Endothelial cell of umbilical vein (primary cell): ENCODE data around the gene TMEM87A. TPM values are rescaled to one million over a fixed set of nuclear protein-coding genes. Genes with fewer than 3 reads are reported as not detected.

Experiments used
- BruUV-seq: library from RNA; stranded (reverse); fragments of 400-500 nt; replicated peaks from 2 replicates; lab custom pipeline; 2021; lab: Mats Ljungman, UMichigan
- CTCF ChIA-PET: fragments of 300-600, 350-600 bp; sonication (Branson Sonifier 250); formaldehyde crosslinking; loops from one replicate; lab custom pipeline; 2021; ENCODE audit warnings: antibody characterized with exemption, inconsistent platforms; lab: Charles Lee
- POLR2A ChIA-PET: fragments of 300-600, 350-600 bp; sonication (Branson Sonifier 250); formaldehyde crosslinking; loops from one replicate; lab custom pipeline; 2021; ENCODE audit warnings: antibody characterized with exemption, inconsistent platforms; lab: Charles Lee
- DNase-seq: peaks from one replicate; pipeline ENCODE4 v3.0.0-alpha.2; 2011; ENCODE audit warnings: low read depth, low spot score
- FAIRE-seq: peaks from 2 replicates; lab custom pipeline; 2011; peaks lifted over from hg19 to GRCh38; lab: Jason Lieb, UNC
- H2AFZ ChIP-seq: 2 replicates; pipeline ENCODE4 v1.6.0; 2012; ENCODE audit warnings: low read depth, low read length, control low read depth, inconsistent platforms
- H3K27ac ChIP-seq: 2 replicates; pipeline ENCODE4 v1.5.1; 2011; ENCODE audit warnings: low read depth, mild to moderate bottlenecking, control low read depth, low read length, moderate library complexity; ENCODE audit not compliant: insufficient read depth
- H3K27me3 ChIP-seq, 2 experiments: 2 replicates each; pipeline versions ENCODE4 v1.6.0 to v1.6.1; 2011; ENCODE audit warnings: low read length in 2 of 2, mixed read lengths in 1 of 2; ENCODE audit not compliant: control insufficient read depth in 2 of 2, insufficient read depth in 2 of 2
- H3K36me3 ChIP-seq, 2 experiments: 2 replicates in 1 of 2; 3 replicates in 1 of 2; pipeline ENCODE4 v1.5.1; 2011; ENCODE audit warnings: low read length in 2 of 2, mild to moderate bottlenecking in 1 of 2, moderate library complexity in 1 of 2; ENCODE audit not compliant: control insufficient read depth in 2 of 2, insufficient read depth in 2 of 2; ENCODE audit errors: extremely low read depth in 1 of 2
- H3K4me1 ChIP-seq: 3 replicates; pipeline ENCODE4 v1.5.1; 2011; ENCODE audit warnings: mild to moderate bottlenecking, low read length; ENCODE audit not compliant: control insufficient read depth, insufficient read depth; ENCODE audit errors: extremely low read depth
- H3K4me2 ChIP-seq: 2 replicates; pipeline ENCODE4 v1.6.1; 2011; ENCODE audit warnings: low read length, control low read depth, mixed read lengths; ENCODE audit not compliant: insufficient read depth
- H3K4me3 ChIP-seq, 3 experiments: fragments of 200-600 bp in 1 of 3; sonication (generic), shearing (Covaris generic) in 1 of 3; replicated peaks in 1 of 3; 2 replicates each; pipeline ENCODE4 v1.5.1; 2011 to 2016; ENCODE audit warnings: control low read depth in 3 of 3, low read length in 3 of 3, mild to moderate bottlenecking in 2 of 3, inconsistent platforms in 1 of 3, low read depth in 1 of 3, moderate library complexity in 1 of 3; ENCODE audit not compliant: insufficient read depth in 1 of 3
- H3K79me2 ChIP-seq: 2 replicates; pipeline ENCODE4 v1.6.0; 2012; ENCODE audit warnings: low read length, inconsistent platforms; ENCODE audit not compliant: control insufficient read depth, insufficient read depth
- H3K9ac ChIP-seq: replicated peaks from 2 replicates; pipeline ENCODE3; 2011; ENCODE audit warnings: low read length, control low read depth; ENCODE audit not compliant: insufficient read depth; ENCODE audit errors: extremely low read depth
- H3K9me1 ChIP-seq: replicated peaks from 3 replicates; pipeline ENCODE4 v1.6.0; 2011; ENCODE audit warnings: mild to moderate bottlenecking, low read length; ENCODE audit not compliant: control insufficient read depth, insufficient read depth; ENCODE audit errors: extremely low read depth
- H3K9me3 ChIP-seq: replicated peaks from 2 replicates; pipeline ENCODE4 v1.5.1; 2012; ENCODE audit warnings: low read length, inconsistent platforms; ENCODE audit not compliant: control insufficient read depth, insufficient read depth
- H4K20me1 ChIP-seq: replicated peaks from 2 replicates; pipeline ENCODE3; 2011; ENCODE audit warnings: mild to moderate bottlenecking, low read length; ENCODE audit not compliant: control insufficient read depth, insufficient read depth; ENCODE audit errors: extremely low read depth
- EZH2 ChIP-seq: IDR thresholded peaks from 2 replicates; pipeline ENCODE4 v1.6.1; 2012; ENCODE audit warnings: borderline replicate concordance, low read depth, mild to moderate bottlenecking, moderate library complexity, low read length, inconsistent platforms; ENCODE audit not compliant: severe bottlenecking
- FOS ChIP-seq: IDR thresholded peaks from 2 replicates; pipeline ENCODE4 v1.6.1; 2011; ENCODE audit warnings: mild to moderate bottlenecking, low read length, moderate library complexity, borderline replicate concordance; ENCODE audit not compliant: insufficient read depth
- GATA2 ChIP-seq: IDR thresholded peaks from 2 replicates; pipeline ENCODE4 v1.7.0; 2011; ENCODE audit warnings: low read depth, mild to moderate bottlenecking, moderate library complexity, mixed read lengths, low read length; ENCODE audit not compliant: insufficient read length, insufficient read depth
- JUN ChIP-seq: IDR thresholded peaks from 2 replicates; pipeline ENCODE4 v1.6.1; 2011; ENCODE audit warnings: borderline replicate concordance, low read depth; ENCODE audit not compliant: insufficient read length, insufficient read depth
- MYC ChIP-seq: IDR thresholded peaks from one replicate; pipeline ENCODE4 v1.6.1; 2011; ENCODE audit warnings: mild to moderate bottlenecking, low read depth, low read length
- POLR2A ChIP-seq: IDR thresholded peaks from 2 replicates; pipeline ENCODE4 v1.6.1; 2012; ENCODE audit warnings: low read depth, mild to moderate bottlenecking, control low read depth, low read length
- POLR2AphosphoS5 ChIP-seq: IDR thresholded peaks from 2 replicates; pipeline ENCODE4 v1.6.1; 2012; ENCODE audit warnings: low read depth, mild to moderate bottlenecking, control low read depth, low read length, moderate library complexity; ENCODE audit not compliant: insufficient read depth
- dilution Hi-C: fragments of 300-500 bp; cut with MboI; formaldehyde crosslinking; loops from one replicate; pipeline ENCODE4 v1.15.0; 2019; ENCODE audit warnings: low sequenced_read_pairs; ENCODE audit not compliant: extremely low pct_ligation_motif_present
- intact Hi-C: fragments of 100-400 bp; cut with micrococcal nuclease; formaldehyde crosslinking; loops from one replicate; pipeline ENCODE4 v1.10.0; 2022
- polyA plus RNA-seq, 4 experiments: library from polyadenylated mRNA; depleted of rRNA in 3 of 4; stranded (reverse) in 3 of 4; unstranded in 1 of 4; fragments of >200 nt; gene quantifications; 2 replicates each; pipeline versions ENCODE4 v1.2.1 to v1.2.3, GENCODE V29; 2011 to 2012; ENCODE audit warnings: missing spikeins in 1 of 4
- total RNA-seq: library from RNA; stranded (reverse); gene quantifications from 2 replicates; pipeline ENCODE4 v1.2.3, GENCODE V29; 2021
- TF ChIP-seq, protein P1 (sequence below), 2 donors: IDR thresholded peaks; 1 replicate in 1 of 2; 2 replicates in 1 of 2; pipeline ENCODE4 v1.5.1; 2011; ENCODE audit warnings: low read length in 2 of 2, mild to moderate bottlenecking in 2 of 2, moderate library complexity in 2 of 2, control low read depth in 1 of 2, inconsistent platforms in 1 of 2, low read depth in 1 of 2; ENCODE audit not compliant: insufficient read depth in 1 of 2; ENCODE audit errors: extremely low read depth in 1 of 2
- TF ChIP-seq, protein P2 (sequence below): IDR thresholded peaks from 2 replicates; pipeline ENCODE4 v1.6.1; 2011; ENCODE audit not compliant: insufficient read depth, insufficient read length

TMEM87A gene
- total and polyA plus RNA-seq, 2 donors (not counting 3 experiments of a cell fraction or from before 2014, with no cell fraction given), result 22.3 to 41.1 TPM

DNA sequence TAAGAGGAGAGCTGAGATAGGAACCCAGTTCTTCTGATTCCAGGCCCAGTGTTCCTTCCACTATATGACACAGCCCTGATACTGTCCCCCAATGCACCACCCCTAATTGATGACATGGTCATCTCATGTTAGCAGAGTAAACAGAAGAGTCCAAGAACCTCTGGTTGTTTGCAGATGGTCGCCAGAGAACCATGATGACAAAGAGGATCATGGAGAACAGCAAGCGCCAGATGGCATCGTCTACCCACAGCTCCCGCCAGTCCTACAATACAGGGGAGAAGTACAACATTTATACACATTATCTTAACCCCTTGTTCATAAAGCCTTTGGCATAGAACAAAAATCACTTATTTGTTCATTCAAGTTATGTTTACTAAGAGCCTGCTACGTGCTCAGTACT lies 46.6 kb downstream of the TMEM87A start:
- H3K36me3 ChIP-seq, result peaks cover 12 to 23% of the 10 kb centered on the region in 2 experiments
- no TSS peak for BruUV-seq
- no peaks in the 10 kb centered on the region for H3K27me3 ChIP-seq
- no peak overlapping the region for H3K4me3 ChIP-seq
- no peak overlapping the region for H2AFZ ChIP-seq
- dilution Hi-C loops (no loop called here), intact Hi-C loops (no loop called here)
- H4K20me1 ChIP-seq, result no peaks in the 10 kb centered on the region
- H3K9me3 ChIP-seq, result no peaks in the 10 kb centered on the region
- ChIA-PET POLR2A (no interaction called here), CTCF (interaction anchor here (0.7 kb wide), 1 partner anchor 12 kb away, joined by 3 read pairs; no protein-coding TSS in a partner anchor)
- no peaks in the 10 kb centered on the region for H3K4me1 ChIP-seq
- H3K79me2 ChIP-seq, result no peaks in the 10 kb centered on the region
- H3K9ac ChIP-seq, result no peak overlapping the region
- TF ChIP-seq, protein P1, sequence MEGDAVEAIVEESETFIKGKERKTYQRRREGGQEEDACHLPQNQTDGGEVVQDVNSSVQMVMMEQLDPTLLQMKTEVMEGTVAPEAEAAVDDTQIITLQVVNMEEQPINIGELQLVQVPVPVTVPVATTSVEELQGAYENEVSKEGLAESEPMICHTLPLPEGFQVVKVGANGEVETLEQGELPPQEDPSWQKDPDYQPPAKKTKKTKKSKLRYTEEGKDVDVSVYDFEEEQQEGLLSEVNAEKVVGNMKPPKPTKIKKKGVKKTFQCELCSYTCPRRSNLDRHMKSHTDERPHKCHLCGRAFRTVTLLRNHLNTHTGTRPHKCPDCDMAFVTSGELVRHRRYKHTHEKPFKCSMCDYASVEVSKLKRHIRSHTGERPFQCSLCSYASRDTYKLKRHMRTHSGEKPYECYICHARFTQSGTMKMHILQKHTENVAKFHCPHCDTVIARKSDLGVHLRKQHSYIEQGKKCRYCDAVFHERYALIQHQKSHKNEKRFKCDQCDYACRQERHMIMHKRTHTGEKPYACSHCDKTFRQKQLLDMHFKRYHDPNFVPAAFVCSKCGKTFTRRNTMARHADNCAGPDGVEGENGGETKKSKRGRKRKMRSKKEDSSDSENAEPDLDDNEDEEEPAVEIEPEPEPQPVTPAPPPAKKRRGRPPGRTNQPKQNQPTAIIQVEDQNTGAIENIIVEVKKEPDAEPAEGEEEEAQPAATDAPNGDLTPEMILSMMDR (IDR thresholded peaks at IDR 0.05; ENCODE audit: extremely low read depth in 1 of 2, insufficient read depth in 1 of 2, low read depth in 1 of 2, low read length in 2 of 2), result no peak
- TF ChIP-seq GATA2 (no peak), POLR2A (no peak), MYC (no peak), EZH2 (no peak), POLR2AphosphoS5 (no peak), JUN (no peak), FOS (no peak)
- TF ChIP-seq, protein P2, sequence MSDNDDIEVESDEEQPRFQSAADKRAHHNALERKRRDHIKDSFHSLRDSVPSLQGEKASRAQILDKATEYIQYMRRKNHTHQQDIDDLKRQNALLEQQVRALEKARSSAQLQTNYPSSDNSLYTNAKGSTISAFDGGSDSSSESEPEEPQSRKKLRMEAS, result no peak
- H3K27ac ChIP-seq, result no peak overlapping the region
- no peaks in the 10 kb centered on the region for H3K9me1 ChIP-seq
- FAIRE-seq (no peak), DNase-seq (no peak)
- H3K4me2 ChIP-seq, result no peak overlapping the region
